PC-3 (cell line): Measurements from ENCODE around the gene PRDM11. TPM values are rescaled to one million over a fixed set of nuclear protein-coding genes. Genes with fewer than 3 reads are reported as not detected.
A peak's percentile ranks its signal among the peaks of the same experiment; 100 is the strongest.

Experiments used
- ATAC-seq: fragments of 200-7000 bp; cut with Tn5 transposase; 2 replicates; pipeline ENCODE4 v1.9.1; 2020; ENCODE audit warnings: mild to moderate bottlenecking, moderate library complexity
- BruUV-seq: library from RNA; stranded (reverse); fragments of 400-500 nt; replicated peaks from 2 replicates; lab custom pipeline; 2021; lab: Mats Ljungman, UMichigan
- CTCF ChIA-PET: fragments of 300-600 bp; sonication (Branson Sonifier 250); formaldehyde crosslinking; loops from one replicate; lab custom pipeline; 2022; ENCODE audit warnings: antibody characterized with exemption; lab: Charles Lee
- POLR2A ChIA-PET: fragments of 300-600 bp; sonication (Branson Sonifier 250); formaldehyde crosslinking; loops from one replicate; lab custom pipeline; 2022; ENCODE audit warnings: antibody characterized with exemption; ENCODE audit not compliant: unreplicated experiment; lab: Charles Lee
- DNase-seq: peaks from one replicate; pipeline ENCODE4 v3.0.0-alpha.2; 2015
- H2AFZ ChIP-seq: fragments of 300-600 bp; sonication (generic); 2 replicates; pipeline ENCODE4 v1.6.0; 2016; ENCODE audit warnings: antibody characterized with exemption, low read length
- H3F3A ChIP-seq: fragments of 300-600 bp; sonication (generic); one replicate; pipeline ENCODE4 v1.6.0; 2017; ENCODE audit warnings: antibody characterized with exemption, low read length, control low read depth, mild to moderate bottlenecking; ENCODE audit not compliant: unreplicated experiment
- H3K27ac ChIP-seq: fragments of 300-600 bp; sonication (generic); 2 replicates; pipeline ENCODE4 v1.5.1; 2016; ENCODE audit warnings: mild to moderate bottlenecking, low read length
- H3K27me3 ChIP-seq: fragments of 300-600 bp; sonication (generic); 2 replicates; pipeline ENCODE4 v1.6.1; 2016; ENCODE audit warnings: low read length, mixed read lengths
- H3K36me3 ChIP-seq: fragments of 300-600 bp; sonication (generic); 2 replicates; pipeline ENCODE4 v1.6.1; 2016; ENCODE audit warnings: low read depth, mixed run types, low read length, mixed read lengths
- H3K4me1 ChIP-seq: fragments of 300-600 bp; sonication (generic); 2 replicates; pipeline ENCODE4 v1.5.1; 2016; ENCODE audit warnings: low read length; ENCODE audit not compliant: insufficient read depth
- H3K4me2 ChIP-seq: fragments of 300-600 bp; sonication (generic); 2 replicates; pipeline ENCODE4 v1.6.0; 2016; ENCODE audit warnings: low read length
- H3K4me3 ChIP-seq: fragments of 300-600 bp; sonication (generic); 2 replicates; pipeline ENCODE4 v1.5.1; 2016; ENCODE audit warnings: mild to moderate bottlenecking, low read length, mixed read lengths
- H3K79me2 ChIP-seq: fragments of 300-600 bp; sonication (generic); 2 replicates; pipeline ENCODE4 v1.6.1; 2017; ENCODE audit warnings: low read length, mixed read lengths
- H3K9ac ChIP-seq: fragments of 300-600 bp; sonication (generic); 2 replicates; pipeline ENCODE4 v1.6.0; 2016; ENCODE audit warnings: mild to moderate bottlenecking, low read length
- H3K9me2 ChIP-seq: fragments of 300-600 bp; sonication (generic); replicated peaks from 2 replicates; pipeline ENCODE4 v1.6.1; 2016; ENCODE audit warnings: mixed run types, low read length, mixed read lengths
- H3K9me3 ChIP-seq: fragments of 300-600 bp; sonication (generic); 2 replicates; pipeline ENCODE4 v1.6.1; 2016; ENCODE audit warnings: low read length, mixed read lengths
- H4K20me1 ChIP-seq: fragments of 300-600 bp; sonication (generic); 2 replicates; pipeline ENCODE4 v1.6.1; 2016; ENCODE audit warnings: low read length, mixed read lengths
- CTCF ChIP-seq: fragments of 300-600 bp; sonication (generic); conservative IDR thresholded peaks from 2 replicates; pipeline ENCODE4 v1.5.1; 2017; ENCODE audit warnings: antibody characterized with exemption, low read depth, mild to moderate bottlenecking, low read length
- EZH2 ChIP-seq: fragments of 300-600 bp; sonication (generic); IDR thresholded peaks from one replicate; pipeline ENCODE4 v1.6.1; 2017; ENCODE audit warnings: antibody characterized with exemption, mild to moderate bottlenecking, low read length; ENCODE audit not compliant: unreplicated experiment
- EZH2phosphoT487 ChIP-seq: fragments of 300-600 bp; sonication (generic); IDR thresholded peaks from 2 replicates; pipeline ENCODE4 v1.6.1; 2018; ENCODE audit warnings: mild to moderate bottlenecking, antibody characterized with exemption, low read length, borderline replicate concordance
- intact Hi-C: fragments of 100-400 bp; cut with micrococcal nuclease; formaldehyde crosslinking; loops from 2 replicates; pipeline ENCODE4 v1.9.0; 2023
- total RNA-seq: library from RNA; depleted of rRNA; stranded (reverse); fragments of >200 nt; gene quantifications from 2 replicates; pipeline ENCODE4 v1.2.3, GENCODE V29; 2014; rRNA removed

Gene PRDM11
- total RNA-seq, 1 experiment from 2014 or later = 5.0 TPM

GRCh38 chr11:45279645-45280044, 133.2 kb downstream of the PRDM11 start:
- intact Hi-C loops = no loop called here
- TF ChIP-seq EZH2 (no peak), EZH2phosphoT487 (no peak), CTCF (no peak)
- CTCF ChIA-PET = no interaction called here
- Histone ChIP-seq H3K4me2 (no peak overlapping the region), H3K4me3 (no peak overlapping the region), H3F3A (no peaks in the 10 kb centered on the region), H3K27me3 (peaks cover 3% of the 10 kb centered on the region; the same call in 1 of the 2 replicates), H2AFZ (no peak overlapping the region), H4K20me1 (no peaks in the 10 kb centered on the region), H3K9me2 (no peaks in the 10 kb centered on the region), H3K9ac (no peak overlapping the region), H3K4me1 (no peaks in the 10 kb centered on the region), H3K79me2 (no peaks in the 10 kb centered on the region), H3K36me3 (no peaks in the 10 kb centered on the region), H3K9me3 (no peaks in the 10 kb centered on the region), H3K27ac (no peak overlapping the region)
- BruUV-seq = no TSS peak
- ATAC-seq (no peak), DNase-seq (no peak)
- POLR2A ChIA-PET = no interaction called here

- Histone ChIP-seq H3F3A (no peaks in the 10 kb centered on the region), H3K9me2 (no peaks in the 10 kb centered on the region), H3K36me3 (no peaks in the 10 kb centered on the region), H4K20me1 (no peaks in the 10 kb centered on the region), H2AFZ (no peak overlapping the region), H3K4me3 (no peak overlapping the region), H3K9me3 (no peaks in the 10 kb centered on the region), H3K27ac (no peak overlapping the region), H3K9ac (no peak overlapping the region), H3K27me3 (peaks cover 11% of the 10 kb centered on the region), H3K79me2 (no peaks in the 10 kb centered on the region), H3K4me1 (no peaks in the 10 kb centered on the region), H3K4me2 (no peak overlapping the region)
- ATAC-seq (peak; percentile 42; the same call in 1 of the 2 replicates), DNase-seq (no peak)
- POLR2A ChIA-PET = no interaction called here
- intact Hi-C loops = no loop called here
- BruUV-seq = no TSS peak
- TF ChIP-seq EZH2phosphoT487 (no peak), CTCF (no peak), EZH2 (no peak)
- CTCF ChIA-PET = no interaction called here
These were observed 134.0 kb downstream of the PRDM11 start for GRCh38 chr11:45280449-45280848.

- Histone ChIP-seq H3K4me1 (no peaks in the 10 kb centered on the region), H3F3A (no peaks in the 10 kb centered on the region), H3K36me3 (no peaks in the 10 kb centered on the region), H3K27ac (no peak overlapping the region), H3K27me3 (peaks cover 25% of the 10 kb centered on the region), H3K79me2 (no peaks in the 10 kb centered on the region), H2AFZ (no peak overlapping the region), H3K9me3 (no peaks in the 10 kb centered on the region), H4K20me1 (no peaks in the 10 kb centered on the region), H3K9me2 (no peaks in the 10 kb centered on the region), H3K9ac (no peak overlapping the region), H3K4me2 (no peak overlapping the region), H3K4me3 (no peak overlapping the region)
- ChIA-PET CTCF (no interaction called here), POLR2A (no interaction called here)
- DNase-seq = no peak
- TF ChIP-seq EZH2phosphoT487 (no peak), CTCF (no peak), EZH2 (no peak)
- no peak for ATAC-seq
- BruUV-seq = no TSS peak
- intact Hi-C loops = no loop called here
These were observed 135.6 kb downstream of the PRDM11 start for GRCh38 chr11:45282081-45282480.

Other genes with a start within 250 kb of the PRDM11 start
- 30.8 and 32.8 TPM in 2 replicates for gene TP53I11, start 195.8 kb upstream of the PRDM11 start, total RNA-seq
- not detected in 2 replicates for gene SYT13, start 139.7 kb downstream of the PRDM11 start, total RNA-seq